Femur (tissue), 1 donor: ENCODE data around the gene TMEM117.
A peak's percentile ranks its signal among the peaks of the same experiment; 100 is the strongest.
"Not testable (repeated sequence)": the region's sequence is repeated elsewhere in the genome, so short reads cannot be mapped to it uniquely, and the experiment has no call there.

Experiments used
- DNase-seq: peaks from one replicate; pipeline ENCODE4 v3.0.0-alpha.2; 2017

Gene TMEM117

GRCh38 chr12:43841253-43841652 is 5.4 kb downstream of the TMEM117 start:
- no peak for DNase-seq

GRCh38 chr12:43842259-43842658 is 6.4 kb downstream of the TMEM117 start:
- DNase-seq: no peak

- not testable (repeated sequence) for DNase-seq
These were observed 11.7 kb downstream of the TMEM117 start for GRCh38 chr12:43847425-43848225.

GRCh38 chr12:43848226-43848507 is 12.3 kb downstream of the TMEM117 start:
- no peak for DNase-seq

GRCh38 chr12:43848786-43849185 is 12.9 kb downstream of the TMEM117 start:
- DNase-seq: no peak

GRCh38 chr12:43852744-43853143 is 16.9 kb downstream of the TMEM117 start:
- no peak for DNase-seq

GRCh38 chr12:43856972-43857371 is 21.1 kb downstream of the TMEM117 start:
- DNase-seq: no peak

GRCh38 chr12:43858096-43858495 is 22.2 kb downstream of the TMEM117 start:
- DNase-seq: peak; percentile 44

- DNase-seq: no peak
These were observed 23.1 kb downstream of the TMEM117 start for GRCh38 chr12:43858991-43859390.

- no peak for DNase-seq
These were observed 25.3 kb downstream of the TMEM117 start for GRCh38 chr12:43861015-43861839.

- no peak for DNase-seq
These were observed 25.9 kb downstream of the TMEM117 start for GRCh38 chr12:43861840-43862150.

- DNase-seq: no peak
These were observed 28.0 kb downstream of the TMEM117 start for GRCh38 chr12:43863770-43864366.

- not testable (repeated sequence) for DNase-seq
These were observed 28.7 kb downstream of the TMEM117 start for GRCh38 chr12:43864557-43864956.

GRCh38 chr12:43869184-43869583 is 33.3 kb downstream of the TMEM117 start:
- DNase-seq: no peak

- DNase-seq: not testable (repeated sequence)
These were observed 33.9 kb downstream of the TMEM117 start for GRCh38 chr12:43869765-43870164.

GRCh38 chr12:43871258-43871657 is 35.4 kb downstream of the TMEM117 start:
- not testable (repeated sequence) for DNase-seq

GRCh38 chr12:43872396-43872795 is 36.5 kb downstream of the TMEM117 start:
- DNase-seq: no peak

GRCh38 chr12:43878050-43878449 is 42.2 kb downstream of the TMEM117 start:
- DNase-seq: no peak

- no peak for DNase-seq
These were observed 44.7 kb downstream of the TMEM117 start for GRCh38 chr12:43880547-43880946.

- peak; percentile 53 for DNase-seq
These were observed 46.8 kb downstream of the TMEM117 start for GRCh38 chr12:43882578-43883178.

- DNase-seq: no peak
These were observed 47.4 kb downstream of the TMEM117 start for GRCh38 chr12:43883311-43883710.

- DNase-seq: no peak
These were observed 47.9 kb downstream of the TMEM117 start for GRCh38 chr12:43883748-43884147.

GRCh38 chr12:43884683-43885410 is 49.0 kb downstream of the TMEM117 start:
- no peak for DNase-seq
